ENCODE data around the gene TRIM5. TPM values are rescaled to one million over a fixed set of nuclear protein-coding genes. Genes with fewer than 3 reads are reported as not detected.

TRIM5 gene
- total RNA-seq, 1 experiment from 2014 or later, result 21.5 TPM

DNA sequence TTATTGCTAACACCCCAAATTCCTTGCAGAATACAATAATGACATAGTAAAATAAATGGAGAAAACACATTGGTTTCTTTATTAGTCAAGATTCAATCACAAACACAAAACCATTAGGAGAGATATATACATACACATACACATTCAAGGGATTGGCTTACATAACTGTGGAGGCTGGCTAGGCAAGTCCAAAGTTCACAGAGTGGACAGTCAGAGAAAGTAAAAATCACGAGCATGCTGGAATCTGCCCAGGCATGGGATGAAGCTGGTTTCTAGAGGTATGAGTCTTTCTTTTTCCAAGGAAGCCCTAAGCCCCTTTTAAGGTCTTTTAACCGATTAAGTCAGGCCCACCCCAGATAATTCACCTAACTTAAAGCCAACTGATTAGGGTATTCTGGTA, 37.7 kb upstream of the TRIM5 start:
- H3K79me2 ChIP-seq (ENCODE audit: insufficient read depth, low read length), result no peaks in the 10 kb centered on the region
- no peak overlapping the region for H2BK15ac ChIP-seq (ENCODE audit: low read depth, low read length)
- no peaks in the 10 kb centered on the region for H3K79me1 ChIP-seq (ENCODE audit: insufficient read depth, low read depth, low read length, poor library complexity, severe bottlenecking)
- H3K27ac ChIP-seq (ENCODE audit: insufficient read length, low read depth, low read length), result no peak overlapping the region
- no peaks in the 10 kb centered on the region for H3K4me1 ChIP-seq (ENCODE audit: insufficient read depth, low read length)
- no CpG with 5 or more reads among the region's 2 CpGs for WGBS (ENCODE audit: extremely low coverage, insufficient read length, low lambda C conversion rate)
- Mint-ChIP-seq H3K9me3 (no peaks in the 10 kb centered on the region; a peak in 2 of 5 replicates), H3K27me3 (ENCODE audit: low read depth) (no peaks in the 10 kb centered on the region; the same call in 1 of the 2 replicates), H3K36me3 (ENCODE audit: insufficient read depth in 1 of 3, low read depth in 3 of 3) (no peaks in the 10 kb centered on the region), H3K4me3 (no peak overlapping the region), H3K4me1 (no peaks in the 10 kb centered on the region), H3K27ac (peak overlapping the region in 1 of 3 experiments; percentile 17; a peak in 1 of 7 replicates)
- no peak for DNase-seq
- H4K91ac ChIP-seq (ENCODE audit: insufficient read length, low read depth, low read length), result no peak overlapping the region
- no peak overlapping the region for H4K5ac ChIP-seq (ENCODE audit: insufficient read length, low read depth, low read length)
- no peak overlapping the region for H3K23ac ChIP-seq (ENCODE audit: insufficient read length, low read depth, low read length)
- H3K18ac ChIP-seq (ENCODE audit: insufficient read length, low read depth, low read length), result no peak overlapping the region
- no peak overlapping the region for H3K56ac ChIP-seq (ENCODE audit: insufficient read length, low read depth, low read length)
- no peak overlapping the region for H3K4ac ChIP-seq (ENCODE audit: low read depth, low read length)
- no peak overlapping the region for H2BK20ac ChIP-seq (ENCODE audit: low read depth, low read length, poor library complexity, severe bottlenecking)
- TF ChIP-seq CTCF (conservative IDR thresholded peaks at IDR 0.05), result no peak
- no peak overlapping the region for H2AK5ac ChIP-seq (ENCODE audit: insufficient read length, low read length)
- no peak overlapping the region for H2BK5ac ChIP-seq (ENCODE audit: insufficient read length, low read length)
- no peaks in the 10 kb centered on the region for H3K23me2 ChIP-seq (ENCODE audit: insufficient read length, low read depth, low read length, poor library complexity, severe bottlenecking)
- no peak overlapping the region for H3K9ac ChIP-seq (ENCODE audit: extremely low read depth, insufficient read length, low read length)
- H2BK12ac ChIP-seq (ENCODE audit: insufficient read length, low read depth, low read length), result no peak overlapping the region
- no peak overlapping the region for H2BK120ac ChIP-seq (ENCODE audit: low read depth, low read length, poor library complexity, severe bottlenecking)
- H4K8ac ChIP-seq (replicated peaks; ENCODE audit: insufficient read length, low read depth, low read length), result no peak overlapping the region
- H3K9me3 ChIP-seq (ENCODE audit: control insufficient read depth, low read depth, low read length), result no peaks in the 10 kb centered on the region
- no peak overlapping the region for H3T11ph ChIP-seq (ENCODE audit: low read length)
- H3K27me3 ChIP-seq (ENCODE audit: insufficient read depth, low read length), result no peaks in the 10 kb centered on the region
- no peak overlapping the region for H3K4me2 ChIP-seq (ENCODE audit: insufficient read depth, insufficient read length, low read length)
- no peaks in the 10 kb centered on the region for H4K20me1 ChIP-seq (ENCODE audit: control insufficient read depth, insufficient read depth, insufficient read length)
- no peak overlapping the region for H2AFZ ChIP-seq (ENCODE audit: low read length)
- no peak overlapping the region for H3K14ac ChIP-seq (ENCODE audit: insufficient read depth, low read length)
